PFSK-1 (cell line): ENCODE measurements around the gene RFX2.

Source experiments
- FOXP2 ChIP-seq: optimal IDR thresholded peaks from 2 replicates; pipeline ENCODE3; 2011; ENCODE audit warnings: borderline replicate concordance, control low read depth, inconsistent platforms; ENCODE audit not compliant: insufficient read depth; ENCODE audit errors: extremely low read length, extremely low read depth
- POLR2AphosphoS5 ChIP-seq: IDR thresholded peaks from 2 replicates; pipeline ENCODE4 v1.6.1; 2012; ENCODE audit warnings: low read depth, mild to moderate bottlenecking, control low read depth, low read length, moderate library complexity
- SIN3A ChIP-seq: IDR thresholded peaks from 2 replicates; pipeline ENCODE4 v1.6.1; 2012; ENCODE audit warnings: mild to moderate bottlenecking, low read length, moderate library complexity, borderline replicate concordance; ENCODE audit not compliant: insufficient read depth
- TAF1 ChIP-seq: IDR thresholded peaks from 2 replicates; pipeline ENCODE4 v1.6.1; 2012; ENCODE audit warnings: low read length, control low read depth, borderline replicate concordance; ENCODE audit not compliant: insufficient read depth
- TF ChIP-seq, protein P1 (sequence below), 2 experiments: IDR thresholded peaks; 2 replicates each; pipeline versions ENCODE4 v1.6.1 to v1.8.0; 2011 to 2012; ENCODE audit warnings: low read depth in 2 of 2, low read length in 2 of 2, control low read depth in 1 of 2, inconsistent platforms in 1 of 2, mild to moderate bottlenecking in 1 of 2, moderate library complexity in 1 of 2; ENCODE audit not compliant: insufficient read depth in 1 of 2

The RFX2 gene

DNA sequence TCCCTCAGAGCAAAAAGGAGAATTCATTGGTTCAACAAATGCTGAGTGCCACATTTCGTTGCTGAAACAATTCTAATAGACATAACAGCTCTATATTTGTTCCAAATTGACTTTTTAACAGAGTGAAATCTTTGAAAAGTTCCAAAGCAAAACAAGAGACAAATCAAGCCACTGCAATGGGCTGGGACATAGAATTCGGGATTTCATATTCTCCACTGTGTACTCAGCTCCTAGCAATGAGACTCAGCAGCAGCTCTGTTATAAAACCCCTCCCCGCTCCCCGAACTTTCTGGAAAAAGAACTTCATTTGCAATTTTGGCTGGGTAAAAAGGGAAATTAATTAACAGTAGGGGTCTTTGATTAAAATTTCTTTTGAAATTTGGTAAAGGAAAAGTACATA lies 11.3 kb downstream of the RFX2 start:
- TF ChIP-seq POLR2AphosphoS5 = no peak
- TF ChIP-seq SIN3A = no peak
- TF ChIP-seq FOXP2 = no peak
- TF ChIP-seq, protein P1, sequence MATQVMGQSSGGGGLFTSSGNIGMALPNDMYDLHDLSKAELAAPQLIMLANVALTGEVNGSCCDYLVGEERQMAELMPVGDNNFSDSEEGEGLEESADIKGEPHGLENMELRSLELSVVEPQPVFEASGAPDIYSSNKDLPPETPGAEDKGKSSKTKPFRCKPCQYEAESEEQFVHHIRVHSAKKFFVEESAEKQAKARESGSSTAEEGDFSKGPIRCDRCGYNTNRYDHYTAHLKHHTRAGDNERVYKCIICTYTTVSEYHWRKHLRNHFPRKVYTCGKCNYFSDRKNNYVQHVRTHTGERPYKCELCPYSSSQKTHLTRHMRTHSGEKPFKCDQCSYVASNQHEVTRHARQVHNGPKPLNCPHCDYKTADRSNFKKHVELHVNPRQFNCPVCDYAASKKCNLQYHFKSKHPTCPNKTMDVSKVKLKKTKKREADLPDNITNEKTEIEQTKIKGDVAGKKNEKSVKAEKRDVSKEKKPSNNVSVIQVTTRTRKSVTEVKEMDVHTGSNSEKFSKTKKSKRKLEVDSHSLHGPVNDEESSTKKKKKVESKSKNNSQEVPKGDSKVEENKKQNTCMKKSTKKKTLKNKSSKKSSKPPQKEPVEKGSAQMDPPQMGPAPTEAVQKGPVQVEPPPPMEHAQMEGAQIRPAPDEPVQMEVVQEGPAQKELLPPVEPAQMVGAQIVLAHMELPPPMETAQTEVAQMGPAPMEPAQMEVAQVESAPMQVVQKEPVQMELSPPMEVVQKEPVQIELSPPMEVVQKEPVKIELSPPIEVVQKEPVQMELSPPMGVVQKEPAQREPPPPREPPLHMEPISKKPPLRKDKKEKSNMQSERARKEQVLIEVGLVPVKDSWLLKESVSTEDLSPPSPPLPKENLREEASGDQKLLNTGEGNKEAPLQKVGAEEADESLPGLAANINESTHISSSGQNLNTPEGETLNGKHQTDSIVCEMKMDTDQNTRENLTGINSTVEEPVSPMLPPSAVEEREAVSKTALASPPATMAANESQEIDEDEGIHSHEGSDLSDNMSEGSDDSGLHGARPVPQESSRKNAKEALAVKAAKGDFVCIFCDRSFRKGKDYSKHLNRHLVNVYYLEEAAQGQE (IDR thresholded peaks at IDR 0.05; ENCODE audit: insufficient read depth in 1 of 2, low read depth in 2 of 2, low read length in 2 of 2) = no peak
- TF ChIP-seq TAF1 = no peak

DNA sequence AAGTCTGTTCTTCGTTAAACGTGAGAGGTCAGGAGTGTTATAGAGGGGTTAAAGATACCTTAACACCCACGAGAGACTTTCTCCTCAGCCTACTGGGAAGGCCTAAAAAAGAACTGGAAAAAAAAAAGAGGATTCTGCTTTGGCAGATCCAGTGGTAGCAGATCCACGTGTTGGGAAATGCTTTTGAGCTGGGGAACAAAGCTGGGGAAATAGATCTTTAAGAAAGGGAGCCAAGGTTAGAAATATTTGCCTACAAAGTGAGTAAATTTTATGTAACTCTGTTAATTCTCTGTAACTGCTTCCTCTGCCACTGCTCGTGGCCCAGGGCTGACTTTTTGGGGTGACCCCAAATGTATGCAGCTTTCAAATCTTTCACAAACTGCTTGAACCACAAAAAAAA lies 11.7 kb downstream of the RFX2 start:
- TF ChIP-seq, protein P1 (IDR thresholded peaks at IDR 0.05; ENCODE audit: insufficient read depth in 1 of 2, low read depth in 2 of 2, low read length in 2 of 2) = no peak
- TF ChIP-seq SIN3A (no peak), POLR2AphosphoS5 (no peak), FOXP2 (no peak), TAF1 (no peak)

DNA sequence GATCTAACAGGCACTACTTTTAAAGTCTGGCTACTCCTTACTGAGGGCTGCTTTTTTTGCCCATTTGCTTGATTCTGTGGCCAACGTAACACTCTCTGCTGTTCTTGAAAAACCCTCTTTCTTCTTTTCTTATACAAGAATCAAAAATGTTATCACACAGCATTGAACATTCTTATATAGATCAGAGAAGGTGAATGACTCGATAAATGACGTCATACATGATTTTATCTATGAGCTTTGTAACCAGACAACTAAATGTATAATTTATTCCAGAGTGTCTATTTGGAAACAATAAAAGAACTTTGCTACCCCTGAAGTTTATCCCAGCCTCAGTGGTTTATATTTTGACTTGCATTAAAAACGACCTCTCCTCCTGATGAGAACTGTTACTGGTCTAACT lies 12.4 kb downstream of the RFX2 start:
- TF ChIP-seq, protein P1 (IDR thresholded peaks at IDR 0.05; ENCODE audit: insufficient read depth in 1 of 2, low read depth in 2 of 2, low read length in 2 of 2) = no peak
- TF ChIP-seq TAF1 (no peak), FOXP2 (no peak), POLR2AphosphoS5 (no peak), SIN3A (no peak)

DNA sequence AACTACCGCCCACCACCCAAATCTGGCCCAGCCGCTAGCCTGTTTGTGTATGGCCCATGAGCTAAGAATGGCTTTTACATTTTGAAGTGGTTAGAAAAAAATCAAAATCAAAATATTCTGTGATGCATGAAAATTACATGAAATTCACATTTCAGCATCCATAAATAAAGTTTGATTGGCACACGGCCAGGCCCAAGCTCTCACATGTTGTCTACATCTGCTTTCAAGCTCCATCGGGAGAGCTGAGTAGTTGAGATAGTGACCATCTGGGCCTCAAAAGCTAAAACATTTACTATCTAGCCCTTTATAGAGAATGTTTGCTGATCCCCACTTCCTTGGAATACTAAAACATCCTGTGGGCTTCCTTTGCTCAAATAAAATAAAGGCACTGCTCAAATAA lies 14.5 kb downstream of the RFX2 start:
- TF ChIP-seq, protein P1 (IDR thresholded peaks at IDR 0.05; ENCODE audit: insufficient read depth in 1 of 2, low read depth in 2 of 2, low read length in 2 of 2) = no peak
- no peak for TF ChIP-seq FOXP2
- TF ChIP-seq TAF1 = no peak
- TF ChIP-seq POLR2AphosphoS5 = no peak
- TF ChIP-seq SIN3A = no peak
